HL-60 (cell line): ENCODE results near the gene EPB42.

Experiments used
- DNase-seq, 2 experiments: peaks; one replicate each; pipeline ENCODE4 v3.0.0-alpha.2; 2010 to 2020; ENCODE audit warnings: low read depth in 1 of 2, low spot score in 1 of 2
- H3K27ac ChIP-seq: fragments of 250-450 bp; sonication (Bioruptor Pico); replicated peaks from 2 replicates; pipeline ENCODE4 v1.5.1; 2020; ENCODE audit warnings: mild to moderate bottlenecking, moderate library complexity
- H3K27me3 ChIP-seq: fragments of 250-450 bp; sonication (Bioruptor Pico); 2 replicates; pipeline ENCODE4 v1.5.1; 2021; ENCODE audit warnings: mild to moderate bottlenecking, moderate library complexity; ENCODE audit not compliant: insufficient read depth, poor library complexity, severe bottlenecking
- H3K4me3 ChIP-seq: replicated peaks from 2 replicates; pipeline ENCODE4 v1.5.1; 2011; ENCODE audit warnings: mild to moderate bottlenecking, control low read depth, low read length; ENCODE audit not compliant: insufficient read depth
- CTCF ChIP-seq: IDR thresholded peaks from one replicate; pipeline ENCODE4 v1.5.1; 2011; ENCODE audit warnings: low read length, control low read depth, inconsistent platforms; ENCODE audit not compliant: insufficient read depth
- GABPA ChIP-seq: IDR thresholded peaks from 2 replicates; pipeline ENCODE4 v1.6.1; 2012; ENCODE audit warnings: low read depth
- POLR2AphosphoS5 ChIP-seq: IDR thresholded peaks from 2 replicates; pipeline ENCODE4 v1.6.1; 2012; ENCODE audit warnings: low read depth
- REST ChIP-seq: IDR thresholded peaks from 2 replicates; pipeline ENCODE4 v1.6.1; 2012; ENCODE audit warnings: low read depth; ENCODE audit not compliant: insufficient replicate concordance
- SPI1 ChIP-seq: IDR thresholded peaks from 2 replicates; pipeline ENCODE4 v1.6.1; 2012; ENCODE audit warnings: low read depth, mild to moderate bottlenecking, borderline replicate concordance

EPB42 gene

GRCh38 chr15:43218908-43219706, 1.7 kb downstream of the EPB42 start:
- H3K27ac ChIP-seq: no peak overlapping the region
- no peaks in the 10 kb centered on the region for H3K27me3 ChIP-seq
- TF ChIP-seq POLR2AphosphoS5 (no peak), CTCF (no peak), SPI1 (no peak), REST (no peak), GABPA (no peak)
- DNase-seq: peak in 1 of 2 experiments; percentile 33
- H3K4me3 ChIP-seq: no peak overlapping the region

DNA sequence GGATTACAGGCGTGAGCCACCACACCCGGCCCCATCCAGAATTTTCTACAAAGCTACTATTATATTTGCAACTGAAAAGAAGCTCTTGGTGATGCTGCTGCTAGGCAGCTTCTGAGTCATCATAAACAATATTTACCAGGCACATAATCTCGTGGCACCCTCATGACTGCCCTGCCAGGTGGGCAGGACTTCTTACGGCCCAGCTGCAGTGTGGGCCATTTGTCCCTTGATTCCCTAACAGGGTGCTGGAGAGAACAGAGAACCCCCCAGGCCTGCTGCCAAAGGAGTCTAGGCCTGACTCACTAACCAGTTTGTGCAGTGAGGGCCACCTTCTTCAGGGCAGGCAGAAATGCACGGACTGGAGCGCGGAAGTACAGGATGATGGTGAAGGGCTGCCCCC, 4.9 kb downstream of the EPB42 start:
- no peak for DNase-seq
- TF ChIP-seq REST: no peak
- TF ChIP-seq SPI1: no peak
- no peak for TF ChIP-seq GABPA
- no peak for TF ChIP-seq POLR2AphosphoS5
- TF ChIP-seq CTCF: no peak
- no peak overlapping the region for H3K4me3 ChIP-seq
- no peaks in the 10 kb centered on the region for H3K27me3 ChIP-seq
- no peak overlapping the region for H3K27ac ChIP-seq

GRCh38 chr15:43214592-43215295, 6.1 kb downstream of the EPB42 start:
- no peaks in the 10 kb centered on the region for H3K27me3 ChIP-seq
- H3K27ac ChIP-seq: no peak overlapping the region
- no peak overlapping the region for H3K4me3 ChIP-seq
- no peak for DNase-seq
- no peak for TF ChIP-seq REST
- TF ChIP-seq CTCF: no peak
- no peak for TF ChIP-seq POLR2AphosphoS5
- no peak for TF ChIP-seq SPI1
- TF ChIP-seq GABPA: no peak
